CD8-positive, alpha-beta memory T cell (primary cell): ENCODE results near the gene PAPOLB. TPM values are rescaled to one million over a fixed set of nuclear protein-coding genes. Genes with fewer than 3 reads are reported as not detected.
"Not testable (repeated sequence)": the region's sequence is repeated elsewhere in the genome, so short reads cannot be mapped to it uniquely, and the experiment has no call there.

Experiments
- CTCF ChIA-PET: fragments of 350-600 bp; sonication (Branson Sonifier 250); formaldehyde crosslinking; loops from one replicate; lab custom pipeline; 2021; ENCODE audit warnings: antibody characterized with exemption; lab: Charles Lee
- POLR2A ChIA-PET: fragments of 350-600 bp; sonication (Branson Sonifier 250); formaldehyde crosslinking; loops from one replicate; lab custom pipeline; 2021; ENCODE audit warnings: antibody characterized with exemption; lab: Charles Lee
- DNase-seq, 5 donors: peaks; one replicate each; pipeline versions ENCODE4 v3.0.0 to v3.0.0-alpha.2; 2020 to 2022; ENCODE audit warnings: mixed read lengths in 1 of 5
- H3K27ac ChIP-seq: one replicate; pipeline ENCODE4 v1.7.0; 2013; ENCODE audit warnings: low read depth, mild to moderate bottlenecking, low read length, moderate library complexity
- H3K27me3 ChIP-seq: 2 replicates; pipeline ENCODE4 v1.7.0; 2013; ENCODE audit warnings: low read length, mild to moderate bottlenecking; ENCODE audit not compliant: insufficient read depth, poor library complexity, severe bottlenecking
- H3K36me3 ChIP-seq: 2 replicates; pipeline ENCODE4 v1.7.0; 2013; ENCODE audit warnings: mild to moderate bottlenecking, low read length, moderate library complexity; ENCODE audit not compliant: insufficient read depth
- H3K4me1 ChIP-seq: 2 replicates; pipeline ENCODE4 v1.7.0; 2013; ENCODE audit warnings: mild to moderate bottlenecking, low read length, moderate library complexity; ENCODE audit not compliant: insufficient read depth
- H3K4me3 ChIP-seq: 2 replicates; pipeline ENCODE4 v1.7.0; 2013; ENCODE audit warnings: mild to moderate bottlenecking, low read length
- H3K9me3 ChIP-seq: 2 replicates; pipeline ENCODE4 v1.7.0; 2013; ENCODE audit warnings: mild to moderate bottlenecking, low read length
- H3K27ac Mint-ChIP-seq, 8 donors: one replicate each; pipeline ENCODE4 v1.8.0; 2020 to 2021; ENCODE audit warnings: mixed read lengths in 8 of 8, mild to moderate bottlenecking in 6 of 8, inconsistent platforms in 3 of 8, moderate library complexity in 3 of 8
- H3K27me3 Mint-ChIP-seq, 2 donors: one replicate each; pipeline ENCODE4 v1.8.0; 2020 to 2021; ENCODE audit warnings: mixed read lengths in 2 of 2, mild to moderate bottlenecking in 1 of 2, moderate library complexity in 1 of 2
- H3K36me3 Mint-ChIP-seq, 3 donors: one replicate each; pipeline ENCODE4 v1.8.0; 2020 to 2021; ENCODE audit warnings: mixed read lengths in 3 of 3, inconsistent platforms in 1 of 3, mild to moderate bottlenecking in 1 of 3
- H3K4me1 Mint-ChIP-seq, 3 donors: one replicate each; pipeline ENCODE4 v1.8.0; 2020 to 2021; ENCODE audit warnings: mixed read lengths in 3 of 3, inconsistent platforms in 1 of 3, mild to moderate bottlenecking in 1 of 3
- H3K4me3 Mint-ChIP-seq, 7 donors: one replicate each; pipeline ENCODE4 v1.8.0; 2020 to 2021; ENCODE audit warnings: mixed read lengths in 7 of 7, mild to moderate bottlenecking in 6 of 7, moderate library complexity in 4 of 7, inconsistent platforms in 2 of 7
- H3K9me3 Mint-ChIP-seq, 5 donors: one replicate each; pipeline ENCODE4 v1.8.0; 2020 to 2022; ENCODE audit warnings: mixed read lengths in 5 of 5, mild to moderate bottlenecking in 3 of 5, moderate library complexity in 2 of 5, inconsistent platforms in 1 of 5
- polyA plus RNA-seq: library from polyadenylated mRNA; unstranded; fragments of 300-500 nt; fragmentation: Illumina TruSeq; gene quantifications from one replicate; pipeline ENCODE4 v1.2.3, GENCODE V29; 2021
- total RNA-seq, 2 experiments: library from RNA; stranded (reverse); gene quantifications; one replicate each; pipeline ENCODE4 v1.2.3, GENCODE V29; 2021

The PAPOLB gene
- total and polyA plus RNA-seq, 3 experiments from 2014 or later: not detected

DNA sequence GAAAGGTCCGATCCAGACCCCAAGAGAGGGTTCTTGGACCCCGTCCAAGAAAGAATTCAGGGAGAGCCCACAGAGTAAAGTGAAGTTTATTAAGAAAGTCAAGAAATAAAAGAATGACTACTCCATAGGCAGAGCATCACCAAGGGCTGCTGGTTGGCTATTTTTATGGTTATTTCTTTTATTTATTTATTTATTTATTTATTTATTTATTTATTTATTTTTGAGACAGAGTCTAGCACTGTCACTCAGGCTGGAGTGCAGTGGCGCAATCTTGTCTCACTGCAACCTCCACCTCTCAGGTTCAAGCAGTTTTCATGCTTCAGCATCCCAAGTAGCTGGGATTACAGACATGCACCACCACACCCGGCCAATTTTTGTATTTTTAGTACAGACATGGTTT, 31.4 kb upstream of the PAPOLB start:
- H3K27me3 ChIP-seq, H3K9me3 Mint-ChIP-seq, H3K4me3 ChIP-seq, H3K9me3 ChIP-seq, H3K4me1 Mint-ChIP-seq, H3K27ac ChIP-seq, H3K4me3 Mint-ChIP-seq, H3K36me3 Mint-ChIP-seq, POLR2A ChIA-PET, CTCF ChIA-PET, H3K4me1 ChIP-seq, H3K27ac Mint-ChIP-seq, DNase-seq, H3K36me3 ChIP-seq: not testable (repeated sequence)
- peaks cover 9 to 25% of the 10 kb centered on the region in 2 donors for H3K27me3 Mint-ChIP-seq

GRCh38 chr7:4891522-4891921, 29.7 kb upstream of the PAPOLB start:
- H3K36me3 Mint-ChIP-seq, H3K9me3 Mint-ChIP-seq, POLR2A ChIA-PET, H3K9me3 ChIP-seq, H3K36me3 ChIP-seq, H3K4me3 Mint-ChIP-seq, H3K4me3 ChIP-seq, H3K27ac ChIP-seq, DNase-seq, H3K4me1 ChIP-seq, H3K4me1 Mint-ChIP-seq, H3K27me3 ChIP-seq, CTCF ChIA-PET, H3K27ac Mint-ChIP-seq: not testable (repeated sequence)
- peaks cover 7 to 29% of the 10 kb centered on the region in 2 donors for H3K27me3 Mint-ChIP-seq

DNA sequence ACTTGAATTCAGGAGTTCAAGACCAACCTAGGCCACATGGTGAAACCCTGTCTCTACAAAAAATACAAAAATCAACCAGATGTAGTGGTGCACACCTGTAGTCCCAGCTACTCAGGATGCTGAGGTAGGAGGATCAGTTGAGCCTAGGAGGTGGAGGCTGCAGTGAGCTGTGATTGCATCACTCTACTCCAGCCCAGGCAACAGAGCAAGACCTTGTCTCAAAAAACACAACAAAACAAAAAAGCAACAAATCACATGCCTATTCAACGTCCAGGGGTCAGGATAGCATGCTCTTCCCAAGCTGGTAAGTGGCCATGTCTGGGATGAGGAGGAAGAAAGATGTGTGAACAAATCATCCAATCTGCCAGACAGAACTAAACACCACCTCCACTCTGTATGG, 27.9 kb upstream of the PAPOLB start:
- Histone ChIP-seq H3K4me3 (no peak overlapping the region), H3K9me3 (no peaks in the 10 kb centered on the region), H3K4me1 (no peaks in the 10 kb centered on the region), H3K27me3 (no peaks in the 10 kb centered on the region), H3K27ac (no peak overlapping the region), H3K36me3 (no peaks in the 10 kb centered on the region)
- no peak for DNase-seq
- ChIA-PET POLR2A (no interaction called here), CTCF (no interaction called here)
- no peak overlapping the region for H3K4me3 Mint-ChIP-seq
- peaks cover 0 to 3% (median 0%) of the 10 kb centered on the region in 3 donors for H3K36me3 Mint-ChIP-seq
- H3K9me3 Mint-ChIP-seq: peaks cover 0 to 4% (median 0%) of the 10 kb centered on the region in 5 donors
- no peak overlapping the region for H3K27ac Mint-ChIP-seq
- H3K27me3 Mint-ChIP-seq: peaks cover 10 to 41% of the 10 kb centered on the region in 2 donors
- no peaks in the 10 kb centered on the region for H3K4me1 Mint-ChIP-seq

- H3K4me3 ChIP-seq: no peak overlapping the region
- H3K9me3 Mint-ChIP-seq: no peaks in the 10 kb centered on the region
- no peaks in the 10 kb centered on the region for H3K36me3 ChIP-seq
- H3K4me1 Mint-ChIP-seq: no peaks in the 10 kb centered on the region
- no peaks in the 10 kb centered on the region for H3K9me3 ChIP-seq
- no peak overlapping the region for H3K27ac Mint-ChIP-seq
- peaks cover 18 to 49% of the 10 kb centered on the region in 2 donors for H3K27me3 Mint-ChIP-seq
- H3K4me1 ChIP-seq: no peaks in the 10 kb centered on the region
- no peaks in the 10 kb centered on the region for H3K36me3 Mint-ChIP-seq
- ChIA-PET POLR2A (no interaction called here), CTCF (no interaction called here)
- H3K27me3 ChIP-seq: peaks cover 8% of the 10 kb centered on the region
- H3K4me3 Mint-ChIP-seq: no peak overlapping the region
- H3K27ac ChIP-seq: no peak overlapping the region
- DNase-seq: no peak
These were observed 26.3 kb upstream of the PAPOLB start for GRCh38 chr7:4888161-4888560.

DNA sequence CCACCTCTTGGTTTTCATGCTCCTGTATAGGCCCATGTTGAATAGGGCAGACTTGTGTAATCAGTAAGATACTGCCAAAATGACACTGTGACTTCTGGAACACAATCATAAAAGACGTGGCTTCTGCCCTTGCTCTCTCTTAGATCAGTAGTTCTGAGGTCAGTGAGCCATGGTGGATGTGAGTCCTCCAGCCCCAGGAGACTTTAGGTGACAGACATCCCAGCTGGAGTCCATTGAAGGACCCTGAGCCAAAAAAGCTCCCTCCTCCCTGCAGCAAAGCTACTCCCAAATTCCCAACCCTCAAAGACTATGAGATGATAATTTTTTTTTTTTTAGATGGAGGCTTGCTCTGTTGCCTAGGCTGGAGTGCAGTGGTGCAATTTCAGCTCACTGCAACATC, 24.8 kb upstream of the PAPOLB start:
- Histone ChIP-seq H3K27ac (no peak overlapping the region), H3K36me3 (no peaks in the 10 kb centered on the region), H3K4me1 (peaks cover 4% of the 10 kb centered on the region), H3K9me3 (no peaks in the 10 kb centered on the region), H3K27me3 (peaks cover 8% of the 10 kb centered on the region), H3K4me3 (no peak overlapping the region)
- Mint-ChIP-seq H3K27ac (no peak overlapping the region), H3K27me3 (peaks cover 27 to 61% of the 10 kb centered on the region in 2 donors), H3K36me3 (no peaks in the 10 kb centered on the region), H3K4me1 (peaks cover 11 to 12% (median 11%) of the 10 kb centered on the region in 3 donors), H3K4me3 (no peak overlapping the region), H3K9me3 (no peaks in the 10 kb centered on the region)
- POLR2A ChIA-PET: no interaction called here
- DNase-seq: no peak
- CTCF ChIA-PET: no interaction called here

GRCh38 chr7:4885317-4885807, 23.5 kb upstream of the PAPOLB start:
- H3K4me1 Mint-ChIP-seq: peaks cover 11 to 12% (median 11%) of the 10 kb centered on the region in 3 donors
- peaks cover 27 to 60% of the 10 kb centered on the region in 2 donors for H3K27me3 Mint-ChIP-seq
- peaks cover 0 to 2% (median 0%) of the 10 kb centered on the region in 5 donors for H3K9me3 Mint-ChIP-seq
- H3K27ac Mint-ChIP-seq: peak overlapping the region in 1 of 8 donors; percentile 44
- ChIA-PET POLR2A (no interaction called here), CTCF (no interaction called here)
- peak overlapping the region in 1 of 7 donors; percentile 15 for H3K4me3 Mint-ChIP-seq
- no peak overlapping the region for H3K4me3 ChIP-seq
- no peak for DNase-seq
- H3K36me3 ChIP-seq: no peaks in the 10 kb centered on the region
- H3K4me1 ChIP-seq: peaks cover 4% of the 10 kb centered on the region
- no peaks in the 10 kb centered on the region for H3K36me3 Mint-ChIP-seq
- peaks cover 8% of the 10 kb centered on the region for H3K27me3 ChIP-seq
- no peaks in the 10 kb centered on the region for H3K9me3 ChIP-seq
- H3K27ac ChIP-seq: no peak overlapping the region

GRCh38 chr7:4884164-4884563, 22.3 kb upstream of the PAPOLB start:
- no peaks in the 10 kb centered on the region for H3K36me3 Mint-ChIP-seq
- no peaks in the 10 kb centered on the region for H3K9me3 ChIP-seq
- H3K4me3 ChIP-seq: no peak overlapping the region
- ChIA-PET CTCF (interaction anchor here (1.4 kb wide), 1 partner anchor 89 kb away, joined by 4 read pairs; no protein-coding TSS in a partner anchor), POLR2A (no interaction called here)
- no peaks in the 10 kb centered on the region for H3K36me3 ChIP-seq
- peaks cover 8% of the 10 kb centered on the region for H3K27me3 ChIP-seq
- no peak for DNase-seq
- H3K27ac ChIP-seq: no peak overlapping the region
- H3K4me1 Mint-ChIP-seq: peaks cover 11 to 12% (median 11%) of the 10 kb centered on the region in 3 donors
- peaks cover 0 to 3% (median 0%) of the 10 kb centered on the region in 5 donors for H3K9me3 Mint-ChIP-seq
- H3K4me1 ChIP-seq: peaks cover 4% of the 10 kb centered on the region
- H3K4me3 Mint-ChIP-seq: peak overlapping the region in 6 of 7 donors; percentile 8 to 76 (median 49)
- H3K27ac Mint-ChIP-seq: no peak overlapping the region
- H3K27me3 Mint-ChIP-seq: peaks cover 27 to 54% of the 10 kb centered on the region in 2 donors

- peak; percentile 69 to 89 (median 81) for DNase-seq
- Histone ChIP-seq H3K9me3 (no peaks in the 10 kb centered on the region), H3K27me3 (peaks cover 8% of the 10 kb centered on the region), H3K4me3 (no peak within 1 kb of the TSS), H3K36me3 (no peaks in the 10 kb centered on the region), H3K27ac (no peak within 1 kb of the TSS), H3K4me1 (peaks cover 4% of the 10 kb centered on the region)
- Mint-ChIP-seq H3K27me3 (peaks cover 27 to 53% of the 10 kb centered on the region in 2 donors), H3K36me3 (no peaks in the 10 kb centered on the region), H3K27ac (peak within 1 kb of the TSS in 1 of 8 donors; percentile 19), H3K4me1 (peaks cover 11 to 12% (median 11%) of the 10 kb centered on the region in 3 donors), H3K4me3 (peak within 1 kb of the TSS; percentile 64 to 84 (median 68)), H3K9me3 (peaks cover 0 to 3% (median 0%) of the 10 kb centered on the region in 5 donors)
- POLR2A ChIA-PET: no interaction called here
- CTCF ChIA-PET: interaction anchor here (0.5 to 1.4 kb wide), 2 partner anchors 24 to 88 kb away, joined by 3 to 4 read pairs; no protein-coding TSS in a partner anchor
These were observed 21.7 kb upstream of the PAPOLB start, which contains the start of gene RADIL for GRCh38 chr7:4883372-4884144. Gene RADIL, minus strand, starts transcription at chr7:4883716. Its CDS starts 5,577 bp downstream, at chr7:4878139.
